K562 (cell line): Measurements from ENCODE around the gene UBAP2. TPM values are rescaled to one million over a fixed set of nuclear protein-coding genes. Genes with fewer than 3 reads are reported as not detected.

ENCODE experiments used
- ATAC-seq: fragments of 200-7000 bp; cut with Tn5 transposase; 3 replicates; pipeline ENCODE4 v1.9.1; 2020; ENCODE audit warnings: moderate library complexity
- BruUV-seq: library from RNA; stranded (reverse); fragments of 400-500 nt; replicated peaks from 2 replicates; lab custom pipeline; 2021; lab: Mats Ljungman, UMichigan
- CTCF ChIA-PET: fragments of 300-600 bp; formaldehyde crosslinking; extraction: SDS; loops from one replicate; lab custom pipeline; 2021; ENCODE audit warnings: low intra/inter-chr PET ratio; lab: Yijun Ruan, JAX
- POLR2A ChIA-PET: fragments of 300-600, 350-650 bp; sonication (Branson Sonifier 250); formaldehyde crosslinking; extraction: SDS; loops from one replicate; lab custom pipeline; 2021; ENCODE audit warnings: antibody characterized with exemption, inconsistent platforms; lab: Yijun Ruan, JAX
- DNase-seq, 4 experiments: peaks; one replicate each; pipeline versions ENCODE4 v3.0.0 to v3.0.0-alpha.2; 2011 to 2018; ENCODE audit warnings: low spot score in 3 of 4, mixed read lengths in 3 of 4; ENCODE audit errors: extremely low read depth in 1 of 4
- FAIRE-seq: peaks from 2 replicates; lab custom pipeline; 2011; peaks lifted over from hg19 to GRCh38; lab: Jason Lieb, UNC
- H2AFZ ChIP-seq: 2 replicates; pipeline ENCODE4 v1.6.0; 2011; ENCODE audit warnings: low read depth, low read length, control low read depth, inconsistent platforms
- H3K27ac ChIP-seq: fragments of 200-600 bp; 3 replicates; pipeline ENCODE4 v1.8.0; 2011; ENCODE audit warnings: low read depth, mild to moderate bottlenecking, control low read depth, inconsistent platforms, low read length, moderate library complexity, mixed read lengths; ENCODE audit errors: extremely low read depth
- H3K27me3 ChIP-seq, 2 experiments: fragments of 300-600 bp in 1 of 2; 2 replicates in 1 of 2; 3 replicates in 1 of 2; pipeline versions ENCODE4 v1.6.0 to v1.8.0; 2011; ENCODE audit warnings: inconsistent platforms in 2 of 2, low read length in 2 of 2, mild to moderate bottlenecking in 1 of 2, mixed read lengths in 1 of 2, moderate library complexity in 1 of 2; ENCODE audit not compliant: control insufficient read depth in 2 of 2, insufficient read depth in 2 of 2
- H3K36me3 ChIP-seq: fragments of 300-600 bp; 3 replicates; pipeline ENCODE4 v1.8.0; 2011; ENCODE audit warnings: mild to moderate bottlenecking, low read length, inconsistent platforms; ENCODE audit not compliant: control insufficient read depth, insufficient read depth
- H3K4me1 ChIP-seq, 2 experiments: fragments of 200-600 bp in 1 of 2; replicated peaks in 1 of 2; 2 replicates in 1 of 2; 3 replicates in 1 of 2; pipeline versions ENCODE4 v1.5.1 to v1.8.0; 2011; ENCODE audit warnings: inconsistent platforms in 2 of 2, low read length in 2 of 2, mild to moderate bottlenecking in 1 of 2, mixed read lengths in 1 of 2, moderate library complexity in 1 of 2; ENCODE audit not compliant: control insufficient read depth in 2 of 2, insufficient read depth in 2 of 2
- H3K4me2 ChIP-seq: 2 replicates; pipeline ENCODE4 v1.6.1; 2011; ENCODE audit warnings: low read length, control low read depth, inconsistent platforms, mixed read lengths; ENCODE audit not compliant: insufficient read depth
- H3K4me3 ChIP-seq: fragments of 200-600 bp; sonication (generic), shearing (Covaris generic); 2 replicates; pipeline ENCODE4 v1.5.1; 2016; ENCODE audit warnings: control low read depth, inconsistent platforms
- H3K79me2 ChIP-seq: fragments of 200-600 bp; 3 replicates; pipeline ENCODE4 v1.8.0; 2011; ENCODE audit warnings: low read length, inconsistent platforms; ENCODE audit not compliant: control insufficient read depth, insufficient read depth
- H3K9ac ChIP-seq, 2 experiments: 2 replicates each; pipeline versions ENCODE4 v1.6.0 to v1.6.1; 2011; ENCODE audit warnings: low read depth in 2 of 2, low read length in 2 of 2, control low read depth in 1 of 2, inconsistent platforms in 1 of 2, mild to moderate bottlenecking in 1 of 2, mixed read lengths in 1 of 2; ENCODE audit not compliant: insufficient read depth in 1 of 2
- H3K9me1 ChIP-seq: one replicate; pipeline ENCODE4 v1.6.0; 2011; ENCODE audit warnings: inconsistent platforms, mild to moderate bottlenecking, low read length, moderate library complexity; ENCODE audit not compliant: control insufficient read depth, insufficient read depth
- H3K9me3 ChIP-seq: replicated peaks from 2 replicates; pipeline ENCODE4 v1.5.1; 2011; ENCODE audit warnings: low read depth, low read length, inconsistent platforms; ENCODE audit not compliant: control insufficient read depth, insufficient read depth
- H4K20me1 ChIP-seq: replicated peaks from 2 replicates; pipeline ENCODE4 v1.6.1; 2011; ENCODE audit warnings: low read length, inconsistent platforms, mixed read lengths; ENCODE audit not compliant: control insufficient read depth, insufficient read depth
- DACH1 ChIP-seq: fragments of 450-650 bp; IDR thresholded peaks from 2 replicates; pipeline ENCODE4 v1.6.1; 2018; ENCODE audit not compliant: partially characterized antibody
- HINFP ChIP-seq: fragments of 450-650 bp; conservative IDR thresholded peaks from 2 replicates; pipeline ENCODE4 v1.6.1; 2016; ENCODE audit warnings: missing genetic modification characterization, low read depth, mild to moderate bottlenecking, control low read depth, missing compliant biosample characterization
- HMG20B ChIP-seq: fragments of 250-450 bp; sonication (Bioruptor Pico); IDR thresholded peaks from 2 replicates; pipeline ENCODE4 v1.5.0; 2021; ENCODE audit warnings: mild to moderate bottlenecking
- IRF9 ChIP-seq: fragments of 450-650 bp; IDR thresholded peaks from 2 replicates; pipeline ENCODE4 v1.6.1; 2016; ENCODE audit warnings: missing biosample characterization, missing genetic modification characterization
- PCBP1 ChIP-seq: fragments of 200-400 bp; formaldehyde crosslinking; IDR thresholded peaks from 2 replicates; pipeline ENCODE4 v1.6.1; 2018; ENCODE audit warnings: mild to moderate bottlenecking, low read depth, low read length; ENCODE audit not compliant: poor library complexity, severe bottlenecking
- POLR2A ChIP-seq: fragments of 450-650 bp; conservative IDR thresholded peaks from 2 replicates; pipeline ENCODE4 v1.6.1; 2016
- POLR2AphosphoS2 ChIP-seq: IDR thresholded peaks from 2 replicates; pipeline ENCODE4 v1.6.1; 2012; ENCODE audit warnings: low read length, improper control_type of control experiment
- POLR2AphosphoS5 ChIP-seq: IDR thresholded peaks from 2 replicates; pipeline ENCODE4 v1.6.1; 2011; ENCODE audit warnings: mild to moderate bottlenecking, low read depth, low read length, moderate library complexity; ENCODE audit not compliant: control insufficient read depth, insufficient read depth
- POLR2G ChIP-seq: fragments of 200-400 bp; formaldehyde crosslinking; IDR thresholded peaks from 2 replicates; pipeline ENCODE4 v1.6.1; 2017; ENCODE audit warnings: low read depth, mild to moderate bottlenecking, antibody characterized with exemption, low read length, moderate library complexity
- RAD21 ChIP-seq, 2 experiments: fragments of 250-450 bp in 1 of 2; fragments of 450-650 bp in 1 of 2; sonication (Bioruptor Pico) in 1 of 2; formaldehyde crosslinking in 1 of 2; IDR thresholded peaks in 1 of 2; conservative IDR thresholded peaks in 1 of 2; 2 replicates each; pipeline versions ENCODE4 v1.4.0 to v1.8.0; 2020 to 2022; ENCODE audit warnings: mild to moderate bottlenecking in 2 of 2, moderate library complexity in 1 of 2
- RBM17 ChIP-seq: fragments of 200-400 bp; formaldehyde crosslinking; IDR thresholded peaks from 2 replicates; pipeline ENCODE4 v1.6.1; 2017; ENCODE audit warnings: low read depth, mild to moderate bottlenecking, low read length, borderline replicate concordance
- SMAD3 ChIP-seq: fragments of 450-650 bp; formaldehyde crosslinking; conservative IDR thresholded peaks from 2 replicates; pipeline ENCODE4 v1.4.0; 2020; ENCODE audit warnings: mild to moderate bottlenecking
- TBL1XR1 ChIP-seq, 2 experiments: IDR thresholded peaks; 2 replicates each; pipeline ENCODE4 v1.6.1; 2012; ENCODE audit warnings: improper control_type of control experiment in 2 of 2, low read length in 2 of 2, mild to moderate bottlenecking in 1 of 2
- XRCC4 ChIP-seq: IDR thresholded peaks from one replicate; pipeline ENCODE4 v1.6.1; 2011; ENCODE audit not compliant: insufficient read depth, insufficient read length; ENCODE audit errors: extremely low read depth
- ZBTB8A ChIP-seq: fragments of 450-650 bp; IDR thresholded peaks from 2 replicates; pipeline ENCODE4 v1.6.1; 2018; ENCODE audit warnings: mild to moderate bottlenecking, moderate library complexity; ENCODE audit not compliant: partially characterized antibody
- ZNF398 ChIP-seq: fragments of 250-450 bp; sonication (Bioruptor Pico); IDR thresholded peaks from 2 replicates; pipeline ENCODE4 v1.8.0; 2021; ENCODE audit warnings: moderate library complexity, mild to moderate bottlenecking, inconsistent platforms
- WGBS: fragments of 100-300 bp; shearing (Covaris generic); methylation state at CpG from one replicate; pipeline ENCODE4 v1.1.6; 2016; ENCODE audit warnings: low coverage, mixed read lengths; ENCODE audit not compliant: insufficient coverage; ENCODE audit errors: missing lambda C conversion rate; 5-methylcytosine and 5-hydroxymethylcytosine counted together
- in situ Hi-C: fragments of 300-500 bp; cut with MboI; formaldehyde crosslinking; loops from 4 replicates; pipeline ENCODE4 v1.15.0; 2018; ENCODE audit warnings: inconsistent platforms, mixed read lengths
- intact Hi-C: fragments of 100-400 bp; cut with micrococcal nuclease; formaldehyde crosslinking; loops from 2 replicates; pipeline ENCODE4 v1.14.2; 2022
- polyA plus RNA-seq, 8 experiments: library from polyadenylated mRNA; depleted of rRNA in 4 of 8; stranded (reverse) in 5 of 8; unstranded in 3 of 8; fragments of >200 nt; fragmentation: Nextera tagmentation in 2 of 8; fragmentation: Illumina TruSeq in 1 of 8; extraction: Ambion mirVana in 2 of 8; extraction: Trizol in 1 of 8; gene quantifications; 2 replicates each; pipeline versions ENCODE4 v1.2.1 to v1.2.3, GENCODE V29; 2011 to 2014; ENCODE audit warnings: inconsistent platforms in 1 of 8, missing spikeins in 1 of 8
- total RNA-seq, 7 experiments: library from RNA; depleted of rRNA in 6 of 7; stranded (reverse); fragments of >200 nt in 6 of 7; fragmentation: Illumina TruSeq in 2 of 7; extraction: Trizol in 2 of 7; gene quantifications; 2 replicates each; pipeline versions ENCODE4 v1.2.1 to v1.2.3, GENCODE V29; 2011 to 2021; ENCODE audit warnings: low replicate concordance in 1 of 7

UBAP2 gene
- total and polyA plus RNA-seq, 9 of the 15 experiments (the other 6 are each of a cell fraction or from before 2014, with no cell fraction given) = 8.7 to 47.9 (median 18.7) TPM

- H3K36me3 ChIP-seq = peaks cover 100% of the 10 kb centered on the region
- TF ChIP-seq IRF9 (tag) (no peak), SMAD3 (CRISPR knock-in tag) (no peak), TBL1XR1 (IDR thresholded peaks at IDR 0.05; ENCODE audit: low read length in 2 of 2) (no peak), DACH1 (no peak), POLR2G (peak; percentile 62), XRCC4 (no peak), HINFP (tag) (no peak), PCBP1 (no peak), POLR2AphosphoS2 (peak; percentile 68; the same call in 1 of the 2 replicates), POLR2AphosphoS5 (0 out of 2 replicates have a peak, but pooled peaks have one; percentile 17), RAD21 (CRISPR knock-in tag; conservative IDR thresholded peaks at IDR 0.05 in 1 of 2, IDR thresholded peaks at IDR 0.05 in 1 of 2) (peak in 1 of 2 experiments; percentile 15; a peak in 1 of 4 replicates), POLR2A (0 out of 2 replicates have a peak, but pooled peaks have one; percentile 6), ZBTB8A (no peak), RBM17 (no peak), ZNF398 (no peak), HMG20B (no peak)
Observed at GRCh38 chr9:33921967-33922895, 126.5 kb downstream of the UBAP2 start.

More at GRCh38 chr9:33921967-33922895, 126.5 kb downstream of the UBAP2 start:
- Histone ChIP-seq H3K79me2 (no peaks in the 10 kb centered on the region), H4K20me1 (no peaks in the 10 kb centered on the region), H3K4me3 (no peak overlapping the region), H3K9me3 (no peaks in the 10 kb centered on the region), H3K27ac (no peak overlapping the region), H2AFZ (no peak overlapping the region), H3K9ac (no peak overlapping the region), H3K27me3 (no peaks in the 10 kb centered on the region), H3K4me1 (no peaks in the 10 kb centered on the region), H3K9me1 (no peaks in the 10 kb centered on the region), H3K4me2 (no peak overlapping the region)
- in situ Hi-C loops (no loop called here), intact Hi-C loops (loop anchor here (10.0 kb wide), 2 partner anchors 153 to 187 kb away; no protein-coding TSS in a partner anchor)
- FAIRE-seq = peak; percentile 44
- WGBS = 75% methylated on average over 10 of the region's 14 CpGs
- ChIA-PET CTCF (no interaction called here), POLR2A (interaction anchor here (0.6 to 0.7 kb wide), 2 partner anchors 11 to 1150 kb away, joined by 3 to 4 read pairs; no protein-coding TSS in a partner anchor)
- ATAC-seq = peak; percentile 84
- TSS peak; percentile 35 for BruUV-seq
- DNase-seq = peak; percentile 29 to 50 (median 42)
